Esophagus mucosa (tissue), 1 donor: Measurements from ENCODE around the gene ATIC. TPM values are rescaled to one million over a fixed set of nuclear protein-coding genes. Genes with fewer than 3 reads are reported as not detected.

Experiments
- ATAC-seq: fragments of 200-7000 bp; cut with Tn5 transposase; one replicate; pipeline ENCODE4 v1.9.1; 2020
- total RNA-seq: library from RNA; stranded (reverse); gene quantifications from one replicate; pipeline ENCODE4 v1.2.4, GENCODE V29; 2023
- donor health status: DM: yes; HTN: yes; CAD: no.

ATIC gene
- total RNA-seq, 1 donor from 2014 or later, result 67.1 TPM

DNA sequence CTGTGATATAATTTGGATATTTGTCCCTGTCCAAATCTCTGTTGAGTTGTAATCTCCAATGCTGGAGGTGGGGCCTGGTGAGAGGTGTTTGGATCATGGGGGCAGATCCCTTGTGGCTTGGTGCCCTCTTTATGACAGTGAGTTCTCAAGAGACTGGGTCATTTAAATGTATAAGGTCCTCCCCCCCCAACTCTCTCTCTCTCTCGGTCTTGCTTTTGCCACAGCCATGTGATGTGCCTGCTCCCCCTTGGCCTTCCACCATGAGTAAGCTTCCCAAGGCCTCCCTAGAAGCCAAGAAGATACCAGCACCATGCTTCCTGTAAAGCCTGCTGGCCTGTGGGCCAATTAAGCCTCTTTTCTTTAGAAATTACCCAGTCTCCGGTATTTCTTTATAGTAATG is 65.4 kb downstream of the ATIC start:
- no peak for ATAC-seq

DNA sequence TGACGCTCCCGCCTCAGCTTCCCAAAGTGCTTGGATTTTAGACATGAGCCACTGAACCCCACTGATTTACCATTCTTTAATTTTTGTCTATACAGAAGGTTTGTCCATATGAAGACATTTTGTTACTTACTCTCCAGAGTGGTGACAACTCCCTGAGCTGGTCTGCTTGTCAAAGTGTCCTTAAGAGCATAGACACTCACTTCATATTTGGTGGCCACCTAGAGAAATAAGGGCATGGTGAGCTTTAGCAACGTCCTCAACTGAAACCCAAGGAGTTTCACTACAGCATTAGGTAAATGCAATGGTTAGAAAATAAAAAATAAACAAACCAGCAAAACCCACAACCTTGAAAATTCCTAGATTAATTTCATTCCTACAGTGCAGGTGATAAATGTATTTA is 66.2 kb downstream of the ATIC start:
- no peak for ATAC-seq

DNA sequence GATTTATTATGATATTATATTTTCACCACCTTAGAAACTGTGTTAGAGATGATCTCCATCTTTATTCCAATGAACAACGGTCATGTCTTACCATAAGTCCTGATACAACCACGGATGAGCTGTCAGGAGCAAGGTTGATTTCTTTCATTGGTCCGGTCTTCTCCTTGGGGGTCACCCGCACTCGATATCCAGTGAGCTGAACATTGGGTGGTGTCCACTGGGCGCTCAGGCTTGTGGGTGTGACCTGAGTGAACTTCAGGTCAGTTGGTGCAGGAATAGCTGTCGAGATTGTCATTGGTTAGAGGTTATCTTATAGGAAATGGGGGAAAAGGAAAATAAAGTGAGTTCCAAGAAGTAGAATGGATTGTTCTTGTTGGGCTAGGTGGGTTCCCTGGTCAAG is 67.2 kb downstream of the ATIC start:
- no peak for ATAC-seq

DNA sequence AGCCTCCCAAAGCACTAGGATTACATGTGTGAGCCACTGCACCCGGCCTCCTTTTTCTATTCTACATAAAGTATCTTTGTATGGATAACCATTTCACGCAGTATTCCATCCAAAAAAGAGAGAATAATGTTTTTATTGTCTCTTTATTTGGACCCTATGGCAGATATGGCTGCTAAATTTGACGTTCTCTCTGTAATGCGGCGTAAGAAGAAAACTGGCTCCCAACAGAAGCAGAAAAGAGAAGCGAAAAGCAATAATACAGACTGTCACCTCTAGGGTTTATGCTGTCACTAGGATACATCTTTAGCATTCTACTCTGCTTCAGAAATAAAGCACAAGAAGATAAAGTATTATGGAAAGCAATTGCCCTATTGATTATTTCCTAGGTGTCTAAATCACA is 68.1 kb downstream of the ATIC start:
- ATAC-seq, result no peak

DNA sequence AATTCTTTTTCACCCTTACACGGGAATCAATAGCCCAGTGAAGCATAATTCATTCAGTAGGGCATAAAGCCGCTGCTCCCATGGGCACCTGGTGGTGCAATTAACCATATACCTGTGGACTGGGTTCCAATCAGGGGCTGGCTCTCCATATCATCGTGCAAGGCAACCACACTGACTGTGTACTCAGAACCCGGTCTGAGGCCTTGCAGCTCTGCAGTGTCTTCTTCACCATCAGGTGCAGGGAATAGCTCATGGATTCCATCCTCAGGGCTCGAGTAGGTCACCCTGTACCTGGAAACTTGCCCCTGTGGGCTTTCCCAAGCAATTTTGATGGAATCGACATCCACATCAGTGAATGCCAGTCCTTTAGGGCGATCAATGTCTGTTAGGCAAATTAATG is 68.8 kb downstream of the ATIC start:
- no peak for ATAC-seq

DNA sequence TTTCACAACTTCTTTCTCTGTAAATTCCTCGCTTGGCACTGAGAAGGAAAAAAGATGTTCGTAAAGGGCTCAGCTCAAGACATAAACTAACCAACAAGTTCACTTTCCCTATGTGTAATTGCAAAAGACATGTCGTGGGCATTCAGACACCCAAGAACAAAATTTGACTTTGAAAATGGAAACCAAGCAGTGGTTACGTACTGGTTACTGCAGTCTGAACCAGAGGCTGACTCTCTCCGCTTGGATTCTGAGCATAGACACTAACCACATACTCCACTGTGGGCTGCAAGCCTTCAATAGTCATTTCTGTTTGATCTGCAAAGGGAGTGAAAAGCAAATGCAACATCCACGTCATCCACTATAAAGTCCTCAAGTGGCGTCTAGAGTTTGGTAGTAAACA is 70.2 kb downstream of the ATIC start:
- ATAC-seq, result no peak

DNA sequence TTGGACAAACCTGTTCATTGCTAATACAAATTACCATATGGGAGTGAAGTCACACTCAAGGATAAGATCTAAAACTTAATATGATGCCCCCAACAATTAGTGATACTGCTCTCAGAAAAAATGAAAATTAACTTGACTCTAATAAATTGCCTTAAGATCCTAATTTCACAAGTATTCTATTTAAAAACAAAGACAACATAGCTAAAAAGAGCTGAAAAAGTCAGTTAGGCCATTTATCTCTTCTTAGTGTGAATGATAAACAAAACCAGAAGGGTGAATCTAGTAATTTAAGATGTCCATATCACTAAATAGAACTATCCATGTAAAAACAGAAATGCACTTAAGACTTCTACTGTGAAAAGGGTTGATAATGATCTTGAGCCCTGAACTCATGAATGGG is 70.6 kb downstream of the ATIC start:
- no peak for ATAC-seq

DNA sequence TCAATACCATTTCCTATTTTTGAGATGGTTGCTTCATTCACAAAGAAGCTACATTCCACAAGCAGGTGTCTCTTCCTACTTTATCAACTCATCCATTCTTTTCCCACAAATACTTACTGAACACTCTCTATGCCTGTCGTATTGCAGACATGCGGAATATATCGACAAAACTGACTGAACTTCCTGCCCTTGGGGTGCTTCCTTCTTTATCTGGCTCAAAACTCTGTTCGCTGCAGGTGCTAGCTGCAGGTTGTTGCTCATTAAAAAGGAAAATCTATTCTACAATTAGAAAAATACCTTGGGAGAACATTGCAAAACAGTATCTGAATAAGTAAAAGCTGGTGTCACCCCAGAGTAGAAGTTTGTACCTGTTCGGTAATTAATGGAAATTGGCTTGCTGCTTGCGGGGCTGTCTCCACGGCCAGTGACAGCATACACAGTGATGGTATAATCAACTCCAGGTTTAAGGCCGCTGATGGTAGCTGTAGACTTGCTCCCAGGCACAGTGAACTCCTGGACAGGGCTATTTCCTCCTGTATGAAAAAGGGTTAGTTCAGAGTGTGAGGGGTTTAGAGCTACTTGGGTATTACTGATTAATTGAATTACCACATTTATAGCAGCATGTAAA is 71.9 kb downstream of the ATIC start:
- ATAC-seq, result no peak

DNA sequence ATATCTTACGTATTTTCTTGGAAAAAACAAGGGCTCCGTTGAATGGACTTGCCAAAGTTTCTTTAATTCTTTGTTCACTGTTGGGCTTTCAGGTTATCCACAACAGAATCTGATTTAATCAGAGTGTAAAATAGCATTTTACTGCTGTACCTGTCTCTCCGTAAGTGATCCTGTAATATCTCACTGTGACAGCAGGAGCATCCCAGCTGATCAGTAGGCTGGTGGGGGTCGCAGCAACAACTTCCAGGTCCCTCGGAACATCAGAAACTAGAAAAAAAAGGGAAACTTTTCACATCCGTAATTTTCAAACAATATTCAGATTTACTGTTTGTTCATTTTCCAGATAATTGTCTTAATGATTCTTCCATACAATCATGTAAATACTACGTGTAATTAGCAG is 72.9 kb downstream of the ATIC start:
- no peak for ATAC-seq

DNA sequence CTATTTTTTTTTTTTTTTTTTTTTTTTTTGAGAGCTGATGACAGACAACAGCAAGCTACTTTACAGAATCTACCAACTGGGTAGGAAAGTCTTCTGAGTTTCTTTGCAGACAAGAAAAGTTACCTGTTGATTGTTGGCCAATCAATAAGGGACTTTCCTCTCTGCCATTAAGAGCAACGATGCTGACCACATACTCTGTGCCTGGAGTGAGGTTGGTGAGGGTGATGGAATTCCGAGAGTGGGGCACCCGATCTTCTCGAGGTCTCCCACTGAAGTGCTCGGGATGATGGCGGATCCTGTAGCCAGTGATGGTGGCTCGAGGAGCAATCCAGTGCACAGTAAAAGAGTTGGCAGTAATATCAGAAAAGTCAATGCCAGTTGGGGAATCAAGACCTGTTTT is 74.7 kb downstream of the ATIC start:
- ATAC-seq, result no peak

DNA sequence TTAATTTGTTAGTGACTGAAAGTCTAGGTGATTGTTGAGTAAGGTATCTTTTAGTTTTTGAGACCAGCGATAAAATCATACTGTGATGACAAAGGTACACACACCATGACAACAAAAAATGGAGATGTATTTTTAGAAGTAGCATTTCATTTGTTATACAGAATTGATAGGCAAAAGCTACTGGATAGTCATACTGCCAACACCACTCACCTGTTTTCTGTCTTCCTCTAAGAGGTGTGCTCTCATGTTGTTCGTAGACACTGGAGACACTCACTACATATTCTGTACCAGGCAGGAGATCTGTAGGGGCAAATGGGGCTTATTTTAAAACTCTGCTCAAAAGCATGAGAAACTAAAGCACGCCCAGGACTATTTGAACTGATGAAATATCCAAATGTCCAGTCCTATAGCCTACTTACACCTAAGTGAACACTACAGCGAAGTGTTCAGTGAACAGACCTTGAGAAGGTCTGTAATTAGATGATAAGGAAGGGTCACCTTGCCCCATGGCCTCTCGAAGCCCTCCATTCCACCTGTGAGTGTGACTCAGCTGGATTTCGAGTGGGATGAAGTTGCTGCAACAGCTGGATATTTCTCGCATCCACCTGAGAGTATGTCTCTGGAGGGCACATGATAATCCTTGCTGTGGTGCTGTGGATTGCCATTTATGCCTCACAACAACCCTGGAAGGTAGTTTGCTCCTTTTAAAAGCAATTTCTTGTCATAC is 76.3 kb downstream of the ATIC start:
- no peak for ATAC-seq

DNA sequence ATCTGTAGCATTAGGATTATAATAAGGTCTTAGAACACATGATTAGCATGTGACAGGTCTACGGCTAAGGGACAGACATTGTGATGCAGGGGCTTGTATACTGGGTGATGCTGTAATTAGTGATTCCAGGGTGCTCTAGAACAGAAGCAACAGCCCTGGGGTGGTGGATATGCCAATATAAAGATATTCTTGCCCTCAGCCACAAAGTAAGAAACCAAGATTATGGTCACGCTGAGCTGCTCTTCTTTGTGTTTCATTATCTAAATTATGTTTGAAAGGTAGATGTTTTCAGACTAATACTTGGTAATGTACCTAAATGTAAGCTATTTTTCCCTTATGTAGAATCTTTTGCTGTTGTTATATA is 78.7 kb downstream of the ATIC start:
- no peak for ATAC-seq

DNA sequence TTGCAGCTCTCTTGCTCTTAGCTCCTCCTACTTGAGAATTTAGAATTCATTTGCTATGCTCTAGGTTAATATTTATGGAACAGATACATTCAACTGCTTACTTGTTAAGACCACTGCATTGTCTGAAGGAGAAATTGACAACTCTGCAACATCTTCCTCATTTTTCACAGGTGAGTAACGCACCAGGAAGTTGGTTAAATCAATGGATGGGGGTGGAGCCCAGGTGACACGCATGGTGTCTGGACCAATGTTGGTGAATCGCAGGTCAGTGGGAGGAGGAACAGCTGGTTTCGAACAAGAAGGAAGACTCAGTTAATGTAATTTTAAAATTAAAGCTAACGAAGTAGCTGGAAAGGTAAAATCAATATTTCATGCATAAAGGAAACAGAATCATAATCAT is 79.7 kb downstream of the ATIC start:
- no peak for ATAC-seq

DNA sequence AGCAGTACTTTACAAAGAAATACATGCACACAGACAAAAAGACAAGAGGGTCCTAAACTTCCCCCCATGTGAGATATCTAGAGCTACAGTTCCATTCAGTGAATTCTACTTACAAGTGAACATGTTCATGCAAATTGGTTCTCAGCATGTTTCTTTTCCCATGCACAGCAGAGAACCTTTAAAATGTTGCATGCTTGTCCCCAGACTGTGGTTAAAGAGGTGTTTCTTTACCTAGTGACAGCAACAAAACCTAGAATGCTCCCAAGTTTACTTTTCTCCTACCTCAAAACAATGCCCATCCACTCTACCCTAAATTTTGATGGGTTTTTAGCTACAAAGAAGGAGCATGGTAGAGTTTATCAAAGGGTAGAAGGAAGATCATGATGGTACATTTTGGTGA is 80.3 kb downstream of the ATIC start:
- ATAC-seq, result no peak

DNA sequence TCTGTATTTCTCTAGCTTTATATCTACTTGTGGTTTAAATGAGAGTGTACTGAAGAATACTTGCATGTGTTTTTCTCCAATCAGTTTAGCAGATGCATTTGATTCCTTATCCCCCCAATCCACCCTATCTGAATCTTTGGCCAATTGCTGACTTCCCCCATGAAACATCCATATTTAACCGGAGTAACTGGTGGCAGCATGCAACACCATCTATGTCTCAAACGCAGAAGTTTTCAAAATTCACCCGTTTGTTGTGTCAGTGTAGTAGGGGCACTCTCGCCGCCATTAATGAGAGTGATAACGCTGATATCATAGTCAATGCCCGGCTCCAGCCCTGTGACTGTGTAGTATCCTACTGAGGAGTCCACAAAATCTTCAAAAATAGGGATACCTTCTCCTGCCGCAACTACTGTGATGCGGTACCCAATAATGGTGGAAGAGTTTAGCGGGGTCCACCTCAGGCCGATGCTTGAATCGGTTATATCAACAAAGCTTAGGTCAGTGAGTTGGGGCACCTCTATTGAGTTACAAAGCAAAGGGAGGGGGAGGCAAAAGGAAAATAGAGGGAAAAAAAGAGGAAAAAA is 80.9 kb downstream of the ATIC start:
- ATAC-seq, result no peak

DNA sequence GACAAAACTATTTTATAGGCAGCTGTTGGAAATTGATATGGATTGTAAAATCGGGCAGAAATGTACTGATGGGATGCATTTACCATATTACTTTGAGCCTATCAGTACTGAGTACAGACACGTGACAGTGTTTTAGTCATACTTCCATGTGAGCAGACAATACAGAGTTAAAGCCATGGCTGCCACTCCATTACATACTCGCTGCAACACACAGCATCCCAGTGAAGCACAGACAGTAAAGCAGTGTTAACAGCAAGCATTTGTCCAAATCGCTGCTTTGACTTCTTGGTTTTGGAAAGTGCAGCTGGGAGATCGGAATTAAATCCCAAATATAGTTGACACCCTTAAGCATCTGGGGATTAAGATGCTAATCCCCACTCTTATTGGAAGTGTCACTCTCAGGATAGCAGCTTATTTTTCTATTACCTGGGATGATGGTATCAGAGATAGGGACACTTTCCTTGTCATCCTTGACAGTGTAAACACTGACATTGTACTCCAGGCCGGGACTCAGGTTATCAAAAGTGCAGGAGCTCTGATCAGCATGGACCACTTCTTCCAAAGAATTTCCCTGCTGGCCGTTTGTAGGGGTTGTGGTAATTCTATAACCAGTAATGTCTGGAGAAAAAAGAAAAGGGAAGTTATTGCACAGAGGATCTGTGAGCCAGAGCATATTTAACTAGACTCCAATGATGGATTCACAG is 82.4 kb downstream of the ATIC start:
- no peak for ATAC-seq

DNA sequence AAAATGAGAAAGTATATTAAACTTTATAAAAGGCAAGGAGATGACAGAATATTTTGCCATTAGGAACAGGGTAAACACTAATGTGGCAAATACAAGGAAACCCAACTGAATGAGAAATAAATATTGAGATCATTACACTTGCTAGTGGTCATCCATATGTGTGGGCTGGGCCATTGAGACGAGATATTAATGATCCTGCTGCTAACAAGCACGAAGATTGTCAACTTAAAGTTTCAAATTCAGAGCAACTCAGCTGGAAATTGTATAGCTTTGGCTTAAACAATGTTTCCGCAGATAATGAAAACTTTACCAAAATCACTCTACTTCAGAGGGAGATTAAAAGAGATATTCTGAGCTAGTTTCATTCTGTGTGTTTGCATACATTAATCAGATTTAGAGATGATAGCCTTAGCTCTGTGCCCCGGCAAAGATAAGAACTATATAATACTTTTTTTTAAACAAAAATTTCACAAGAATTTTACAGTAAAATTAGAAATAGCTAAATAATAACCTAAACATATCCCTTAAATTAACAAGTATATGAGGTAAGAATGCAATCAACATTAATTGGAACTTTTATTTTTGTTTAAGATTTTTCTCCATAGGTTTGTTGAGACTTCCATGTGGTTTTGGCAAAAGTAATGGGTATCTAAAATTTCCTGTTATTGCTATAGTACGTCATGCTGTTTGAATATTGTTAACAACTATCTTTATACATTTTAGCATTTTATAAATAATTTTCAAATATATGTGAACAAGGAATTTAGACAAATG is 84.0 kb downstream of the ATIC start:
- ATAC-seq, result no peak

DNA sequence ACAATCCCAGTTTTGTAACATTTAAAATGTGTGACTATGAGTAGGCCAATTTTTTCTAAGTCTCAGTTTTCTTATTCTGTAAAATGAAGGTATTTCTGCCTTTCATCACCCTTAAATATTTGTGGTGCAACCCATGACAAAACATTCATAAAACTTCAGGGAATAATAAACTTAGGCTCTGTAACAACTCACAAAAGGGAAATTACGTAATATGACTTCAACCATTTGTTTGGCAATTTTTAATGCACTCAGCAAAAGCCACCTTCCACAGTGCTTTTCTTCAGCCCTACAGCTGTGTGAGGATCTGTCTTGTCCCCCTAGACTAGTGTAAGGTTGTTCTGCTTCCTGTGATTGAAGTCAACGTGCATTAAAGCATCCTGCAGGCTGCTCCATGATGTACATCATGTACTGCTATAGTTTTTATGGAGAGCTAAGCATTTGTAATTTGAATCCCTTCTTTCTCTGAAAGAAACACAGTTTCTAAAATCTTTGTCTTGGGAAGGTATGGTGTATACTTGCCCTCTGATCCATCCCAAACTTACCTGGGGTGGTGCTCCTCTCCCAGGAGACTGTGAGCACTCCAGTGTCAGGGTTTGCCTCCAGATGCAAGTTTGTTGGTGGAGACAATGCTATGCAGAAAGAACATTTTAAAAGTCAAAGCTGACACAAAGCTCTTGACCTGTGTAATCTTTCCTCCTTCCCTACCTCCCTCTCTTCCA is 84.9 kb downstream of the ATIC start:
- ATAC-seq, result no peak

DNA sequence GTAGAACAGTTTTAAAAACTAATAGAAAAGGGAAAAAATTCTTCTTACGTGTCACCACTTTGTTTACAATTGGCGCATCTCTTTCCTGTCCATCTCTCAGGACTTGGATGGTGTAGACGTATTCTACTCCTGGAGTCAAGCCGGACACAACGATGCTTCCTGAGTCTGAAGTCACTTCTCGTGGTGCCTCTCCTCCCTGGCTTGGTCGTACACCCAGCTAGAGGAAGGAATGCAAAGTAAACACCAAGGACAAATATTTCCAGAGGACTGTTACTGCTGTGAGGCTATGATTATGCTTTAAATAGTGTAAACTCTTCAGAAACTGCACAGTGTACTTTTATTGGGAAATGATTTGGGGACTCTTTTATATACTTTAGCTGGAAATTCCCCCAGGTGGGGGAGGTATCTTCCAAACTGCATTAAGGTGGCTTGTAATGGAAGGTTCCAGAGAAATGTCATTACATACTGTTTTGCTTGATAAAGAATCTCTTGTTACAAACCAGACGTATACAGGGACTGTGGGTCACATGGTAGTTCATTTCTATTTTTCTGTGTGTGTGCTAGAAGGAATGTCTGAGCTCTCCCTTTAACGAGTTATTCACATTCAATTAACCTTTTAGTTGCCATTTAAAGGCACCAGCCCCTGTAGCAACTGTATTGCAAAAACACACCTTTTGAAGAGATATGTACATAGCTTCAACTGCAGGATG is 85.9 kb downstream of the ATIC start:
- ATAC-seq, result no peak

DNA sequence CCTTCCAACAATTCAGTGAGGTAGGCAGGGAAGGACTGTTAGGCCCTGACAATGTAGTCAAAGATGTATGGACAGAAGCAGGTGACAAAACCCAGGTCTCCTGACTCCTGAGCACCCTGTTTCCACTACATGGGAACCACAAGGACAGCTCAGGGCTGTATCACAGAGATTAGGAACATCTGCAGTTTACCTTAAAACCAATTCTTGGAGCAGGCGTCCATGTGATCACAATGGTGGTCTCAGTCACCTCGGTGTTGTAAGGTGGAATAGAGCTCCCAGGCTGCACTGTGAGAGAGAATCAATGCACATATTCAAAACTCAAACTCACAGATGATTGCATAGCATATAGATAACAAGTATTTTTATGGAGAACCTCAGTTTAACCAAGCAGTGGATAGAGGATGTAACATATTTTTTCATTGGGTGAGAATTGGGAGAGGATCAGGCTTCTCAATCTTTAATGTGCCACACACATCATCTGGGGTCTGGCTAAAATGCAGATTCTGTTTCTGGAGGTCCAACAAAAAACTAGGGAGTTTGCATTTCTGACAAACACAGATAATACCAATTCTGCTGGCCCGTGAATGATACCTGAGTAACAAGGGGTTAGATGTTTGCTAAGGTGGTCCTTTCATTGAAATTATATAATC is 87.3 kb downstream of the ATIC start:
- ATAC-seq, result no peak
